Measurements from ENCODE around the gene MILR1. TPM values are rescaled to one million over a fixed set of nuclear protein-coding genes. Genes with fewer than 3 reads are reported as not detected.
A peak's percentile ranks its signal among the peaks of the same experiment; 100 is the strongest.

Gene MILR1
- total and polyA plus RNA-seq, 8 donors: 2.6 to 34.4 (median 4.7) TPM

GRCh38 chr17:64401941-64402340 is 47.0 kb upstream of the MILR1 start:
- intact Hi-C loops (cut with DNase I): no loop called here

GRCh38 chr17:64402469-64402868 is 46.4 kb upstream of the MILR1 start:
- DNase-seq: no peak
- H3K4me3 ChIP-seq: no peak overlapping the region
- H3K9me3 ChIP-seq: no peaks in the 10 kb centered on the region
- no peaks in the 10 kb centered on the region for H3K27me3 ChIP-seq
- ATAC-seq: no peak
- peak overlapping the region in 1 of 2 donors; percentile 16 for H3K27ac ChIP-seq
- no peaks in the 10 kb centered on the region for H3K36me3 ChIP-seq
- TF ChIP-seq CTCF (IDR thresholded peaks at IDR 0.05): no peak
- peaks cover 0 to 91% of the 10 kb centered on the region in 2 donors for H3K4me1 ChIP-seq
- intact Hi-C loops (cut with DNase I): no loop called here

More at GRCh38 chr17:64401941-64402340, 47.0 kb upstream of the MILR1 start:
- Histone ChIP-seq H3K36me3 (no peaks in the 10 kb centered on the region), H3K4me1 (peaks cover 0 to 87% of the 10 kb centered on the region in 2 donors), H3K27me3 (no peaks in the 10 kb centered on the region), H3K4me3 (no peak overlapping the region), H3K27ac (peak overlapping the region in 1 of 2 donors; percentile 16), H3K9me3 (no peaks in the 10 kb centered on the region)
- no peak for TF ChIP-seq CTCF (IDR thresholded peaks at IDR 0.05)
- ATAC-seq (no peak), DNase-seq (no peak)

DNA sequence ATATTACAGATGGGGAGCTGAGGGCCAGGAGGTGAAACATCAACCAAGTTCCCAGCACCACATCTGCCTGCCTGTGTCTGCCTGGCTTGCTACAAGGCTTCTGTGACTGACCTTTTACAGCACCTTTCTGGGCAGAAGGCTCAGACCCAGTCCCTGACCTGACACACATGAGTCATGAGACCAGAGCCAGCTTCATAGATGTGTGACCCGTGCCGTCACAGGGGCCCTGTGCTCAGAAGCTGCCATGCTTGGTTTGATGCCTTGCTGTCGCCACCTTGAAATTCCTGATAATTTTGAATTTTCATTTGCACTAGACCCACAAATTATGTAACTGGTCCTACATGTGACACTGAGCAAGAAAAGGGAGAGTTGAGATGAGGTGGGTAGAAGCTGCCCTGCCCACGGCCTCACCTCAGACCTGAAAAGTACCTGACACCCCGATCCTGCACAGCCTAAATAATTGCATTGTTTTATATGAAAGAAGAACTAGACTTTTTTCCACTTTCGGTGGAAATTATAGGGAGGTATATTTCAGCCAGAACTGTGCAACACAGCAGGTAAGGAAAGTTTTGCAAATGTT is 44.9 kb upstream of the MILR1 start:
- intact Hi-C loops (cut with DNase I): no loop called here
- no peaks in the 10 kb centered on the region for H3K36me3 ChIP-seq
- no peak for DNase-seq
- peaks cover 0 to 91% of the 10 kb centered on the region in 2 donors for H3K4me1 ChIP-seq
- no peak for ATAC-seq
- H3K27ac ChIP-seq: peak overlapping the region in 1 of 2 donors; percentile 87
- no peak overlapping the region for H3K4me3 ChIP-seq
- no peaks in the 10 kb centered on the region for H3K9me3 ChIP-seq
- H3K27me3 ChIP-seq: no peaks in the 10 kb centered on the region
- no peak for TF ChIP-seq CTCF (IDR thresholded peaks at IDR 0.05)

DNA sequence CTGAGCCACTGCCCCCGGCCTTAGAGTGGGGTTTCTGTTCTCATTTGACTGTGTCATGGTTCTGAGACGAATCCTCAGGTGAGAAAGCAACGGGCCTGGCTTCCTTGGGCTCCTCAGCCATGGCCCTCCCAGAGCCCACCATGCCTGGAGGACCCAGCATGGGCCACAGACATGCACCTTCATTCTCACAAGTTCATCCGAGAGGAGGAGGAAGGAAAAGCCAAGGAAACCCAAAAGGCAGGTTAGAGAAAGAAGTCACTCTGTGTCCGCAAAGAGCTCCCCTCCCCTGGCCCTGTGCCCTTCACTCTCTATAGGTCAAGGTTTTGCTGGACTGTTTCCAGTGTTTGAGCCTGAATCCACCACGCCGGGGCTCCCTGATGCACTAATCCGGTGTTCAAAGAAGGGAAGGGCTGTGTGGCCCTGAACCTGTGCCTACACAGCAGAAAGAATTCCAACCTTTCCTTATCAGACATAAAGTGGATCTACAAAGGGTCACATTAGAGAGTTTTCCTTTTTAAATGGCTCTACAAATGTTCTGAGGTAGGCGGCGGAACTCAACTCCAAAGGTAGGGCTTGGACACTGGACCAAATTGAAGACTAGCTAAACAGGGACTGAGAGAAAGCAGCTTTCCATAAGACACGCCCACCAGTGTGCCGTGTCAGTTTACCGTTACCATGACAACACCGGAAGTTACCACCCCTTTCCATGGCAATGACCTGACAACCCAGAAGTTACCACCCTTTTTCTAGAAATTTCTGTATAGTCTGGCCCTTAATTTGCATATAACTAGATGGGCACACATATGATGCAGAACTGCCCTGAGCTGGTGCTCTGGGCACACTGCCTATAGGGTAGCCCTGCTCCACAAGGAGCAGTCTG is 42.4 kb upstream of the MILR1 start:
- no peak for TF ChIP-seq CTCF (IDR thresholded peaks at IDR 0.05)
- no peaks in the 10 kb centered on the region for H3K9me3 ChIP-seq
- DNase-seq: no peak
- no peak for ATAC-seq
- no peaks in the 10 kb centered on the region for H3K27me3 ChIP-seq
- H3K4me3 ChIP-seq: no peak overlapping the region
- peaks cover 0 to 87% of the 10 kb centered on the region in 2 donors for H3K4me1 ChIP-seq
- no peaks in the 10 kb centered on the region for H3K36me3 ChIP-seq
- intact Hi-C loops (cut with DNase I): no loop called here
- H3K27ac ChIP-seq: peak overlapping the region in 1 of 2 donors; percentile 87

GRCh38 chr17:64410750-64411490 is 38.0 kb upstream of the MILR1 start:
- Histone ChIP-seq H3K27ac (peak overlapping the region in 1 of 2 donors; percentile 9), H3K4me3 (no peak overlapping the region), H3K9me3 (no peaks in the 10 kb centered on the region), H3K27me3 (no peaks in the 10 kb centered on the region), H3K36me3 (no peaks in the 10 kb centered on the region), H3K4me1 (peaks cover 9 to 69% of the 10 kb centered on the region in 2 donors)
- no peak for DNase-seq
- ATAC-seq: no peak
- intact Hi-C loops (cut with DNase I): no loop called here
- no peak for TF ChIP-seq CTCF (IDR thresholded peaks at IDR 0.05)
